HG02870 (cell line): ENCODE measurements around the gene HTR7.
"Not testable (repeated sequence)": the region's sequence is repeated elsewhere in the genome, so short reads cannot be mapped to it uniquely, and the experiment has no call there.

Experiments used
- ATAC-seq: cut with Tn5 transposase; IDR thresholded peaks from one replicate; pipeline ENCODE4 v1.9.1; 2021; ENCODE audit warnings: mild to moderate bottlenecking, moderate library complexity; ENCODE audit not compliant: unreplicated experiment

The HTR7 gene

GRCh38 chr10:90857635-90858460 lies at the start of gene HTR7:
TSS of gene HTR7 (minus strand) at chr10:90858039. CDS start at chr10:90857671, 368 bp downstream.
- no peak for ATAC-seq

GRCh38 chr10:90906596-90906995 lies 48.8 kb upstream of the HTR7 start:
- ATAC-seq: no peak

- ATAC-seq: no peak
Observed at GRCh38 chr10:90905925-90906324, 48.1 kb upstream of the HTR7 start.

- ATAC-seq: not testable (repeated sequence)
Observed at GRCh38 chr10:90896916-90897315, 39.1 kb upstream of the HTR7 start.

GRCh38 chr10:90893190-90893589 lies 35.4 kb upstream of the HTR7 start:
- ATAC-seq: no peak

- no peak for ATAC-seq
Observed at GRCh38 chr10:90890347-90890746, 32.5 kb upstream of the HTR7 start.

- ATAC-seq: no peak
Observed at GRCh38 chr10:90889636-90890035, 31.8 kb upstream of the HTR7 start.

GRCh38 chr10:90888387-90888786 lies 30.5 kb upstream of the HTR7 start:
- ATAC-seq: no peak

GRCh38 chr10:90887555-90887954 lies 29.7 kb upstream of the HTR7 start:
- ATAC-seq: no peak

GRCh38 chr10:90885176-90885575 lies 27.3 kb upstream of the HTR7 start:
- ATAC-seq: no peak

GRCh38 chr10:90884431-90884830 lies 26.6 kb upstream of the HTR7 start:
- ATAC-seq: no peak

GRCh38 chr10:90880059-90880719 lies 22.4 kb upstream of the HTR7 start:
- ATAC-seq: not testable (repeated sequence)

GRCh38 chr10:90879062-90879461 lies 21.2 kb upstream of the HTR7 start:
- no peak for ATAC-seq

GRCh38 chr10:90872648-90873020 lies 14.8 kb upstream of the HTR7 start:
- ATAC-seq: no peak

- ATAC-seq: peak; percentile 94
Observed at GRCh38 chr10:90871766-90872647, 14.2 kb upstream of the HTR7 start, which contains the start of gene RPP30. TSS of gene RPP30 (plus strand) at chr10:90871974. CDS start at chr10:90871987, 13 bp downstream.

GRCh38 chr10:90871279-90871765 lies 13.5 kb upstream of the HTR7 start:
- ATAC-seq: peak; percentile 42

- no peak for ATAC-seq
Observed at GRCh38 chr10:90866050-90866598, 8.3 kb upstream of the HTR7 start.

GRCh38 chr10:90865401-90865800 lies 7.6 kb upstream of the HTR7 start:
- no peak for ATAC-seq

- ATAC-seq: no peak
Observed at GRCh38 chr10:90862908-90863514, 5.2 kb upstream of the HTR7 start.

- no peak for ATAC-seq
Observed at GRCh38 chr10:90860790-90861189, 3.0 kb upstream of the HTR7 start.
